ENCODE measurements around the gene PPM1F.
A peak's percentile ranks its signal among the peaks of the same experiment; 100 is the strongest.
"Not testable (repeated sequence)": the region's sequence is repeated elsewhere in the genome, so short reads cannot be mapped to it uniquely, and the experiment has no call there.

PPM1F gene

DNA sequence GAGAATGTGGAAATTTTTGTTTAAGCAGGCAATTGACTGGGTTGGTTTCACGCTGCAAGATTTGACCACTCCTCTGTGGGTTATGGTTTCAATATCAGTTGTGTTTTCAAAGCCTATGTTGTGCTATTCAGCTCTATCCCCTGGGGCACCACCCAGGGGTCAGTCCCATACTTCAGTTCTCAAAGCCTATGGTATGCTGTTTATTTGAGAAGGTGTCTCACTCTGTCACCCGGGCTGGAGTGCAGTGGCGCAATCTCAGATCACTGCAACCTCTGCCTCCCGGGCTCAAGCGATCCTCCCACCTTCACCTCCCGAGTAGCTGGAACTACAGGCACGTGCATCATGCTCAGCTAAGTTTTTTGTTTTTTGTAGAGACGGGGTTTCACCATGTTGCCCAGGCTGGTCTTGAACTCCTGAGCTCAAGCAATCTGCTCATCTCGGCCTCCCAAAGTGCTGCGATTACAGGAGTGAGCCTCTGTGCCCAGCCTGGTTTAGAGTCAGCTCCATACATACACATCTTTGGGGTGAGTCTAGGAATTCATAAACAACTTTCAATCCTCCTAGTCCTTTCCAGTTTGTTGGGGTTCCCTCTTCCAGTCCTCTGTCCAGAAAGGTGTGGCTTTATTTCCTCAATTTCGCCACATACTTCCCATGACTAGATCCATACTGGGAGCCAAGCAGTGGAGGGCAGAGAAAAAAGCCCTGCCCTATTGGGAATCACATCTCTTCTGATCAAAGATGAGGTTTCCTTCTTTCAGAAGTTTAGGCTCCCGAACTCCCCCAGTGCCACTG lies 50.2 kb downstream of the PPM1F start:
- no peaks in the 10 kb centered on the region for H3K9me3 Mint-ChIP-seq
- no peak for DNase-seq
- no peaks in the 10 kb centered on the region for H3K4me1 Mint-ChIP-seq
- H3K36me3 Mint-ChIP-seq: peaks cover 0 to 5% of the 10 kb centered on the region in 2 donors
- no peak overlapping the region for H3K4me3 Mint-ChIP-seq
- no peak overlapping the region for H3K27ac Mint-ChIP-seq
- H3K27me3 Mint-ChIP-seq: no peaks in the 10 kb centered on the region
- peak; percentile 48 to 60 for ATAC-seq (replicated peaks)

DNA sequence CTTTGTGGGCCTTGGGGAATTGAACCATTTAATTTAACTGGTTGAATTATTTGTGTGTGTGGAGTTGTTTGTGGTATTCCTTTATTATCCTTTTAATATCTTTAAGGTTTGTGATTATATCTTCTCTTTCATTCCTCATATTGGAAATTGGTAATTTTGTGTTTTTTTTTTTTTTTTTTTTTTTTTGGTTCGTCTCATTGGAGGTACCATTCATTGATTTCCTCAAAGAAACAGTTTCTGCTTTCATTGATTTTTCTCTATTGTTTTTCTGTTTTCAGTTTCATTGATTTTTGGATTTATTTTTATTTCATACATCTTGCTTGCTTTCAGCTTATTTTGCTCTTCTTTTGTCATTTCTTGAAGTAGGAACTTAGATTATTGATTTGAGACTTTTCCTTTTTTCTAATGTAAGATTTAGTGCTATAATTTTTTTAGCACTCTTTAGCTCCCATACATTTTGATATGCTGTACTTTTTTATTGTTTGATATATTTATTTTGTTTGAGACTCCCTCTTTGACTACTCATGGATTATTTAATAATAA lies 54.2 kb downstream of the PPM1F start:
- Mint-ChIP-seq H3K9me3 (no peaks in the 10 kb centered on the region), H3K27ac (no peak overlapping the region), H3K36me3 (no peaks in the 10 kb centered on the region), H3K4me1 (no peaks in the 10 kb centered on the region), H3K27me3 (no peaks in the 10 kb centered on the region), H3K4me3 (no peak overlapping the region)
- DNase-seq (no peak), ATAC-seq (replicated peaks) (no peak)

DNA sequence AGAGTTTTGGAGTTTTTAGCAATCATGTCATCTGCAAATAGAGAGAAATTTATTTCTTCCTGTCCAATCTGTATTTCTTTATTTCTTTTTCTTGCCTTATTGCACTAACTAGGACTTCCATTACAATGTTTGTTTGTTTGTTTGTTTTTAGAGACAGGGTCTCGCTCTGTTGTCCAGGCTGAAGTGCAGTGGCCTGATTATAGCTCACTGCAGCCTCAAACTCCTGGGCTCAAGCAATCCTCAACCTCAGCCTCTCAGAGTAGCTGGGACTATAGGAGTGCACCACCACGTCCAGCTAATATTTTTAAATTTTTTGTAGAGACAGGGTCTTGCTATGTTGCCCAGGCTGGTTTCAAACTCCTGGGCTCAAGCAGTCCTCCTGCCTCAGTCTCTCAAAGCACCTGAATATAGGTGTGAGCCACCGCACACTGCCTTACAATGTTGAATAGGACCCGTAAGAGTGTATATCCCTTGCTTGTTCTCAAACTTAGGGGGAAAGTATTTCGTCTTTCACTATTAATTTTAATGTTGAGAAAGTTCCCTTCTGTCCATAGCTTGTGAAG lies 55.6 kb downstream of the PPM1F start:
- no peaks in the 10 kb centered on the region for H3K9me3 Mint-ChIP-seq
- DNase-seq (no peak), ATAC-seq (replicated peaks) (no peak)
- H3K36me3 Mint-ChIP-seq: no peaks in the 10 kb centered on the region
- H3K4me1 Mint-ChIP-seq: no peaks in the 10 kb centered on the region
- H3K27me3 Mint-ChIP-seq: no peaks in the 10 kb centered on the region
- no peak overlapping the region for H3K27ac Mint-ChIP-seq
- H3K4me3 Mint-ChIP-seq: no peak overlapping the region

DNA sequence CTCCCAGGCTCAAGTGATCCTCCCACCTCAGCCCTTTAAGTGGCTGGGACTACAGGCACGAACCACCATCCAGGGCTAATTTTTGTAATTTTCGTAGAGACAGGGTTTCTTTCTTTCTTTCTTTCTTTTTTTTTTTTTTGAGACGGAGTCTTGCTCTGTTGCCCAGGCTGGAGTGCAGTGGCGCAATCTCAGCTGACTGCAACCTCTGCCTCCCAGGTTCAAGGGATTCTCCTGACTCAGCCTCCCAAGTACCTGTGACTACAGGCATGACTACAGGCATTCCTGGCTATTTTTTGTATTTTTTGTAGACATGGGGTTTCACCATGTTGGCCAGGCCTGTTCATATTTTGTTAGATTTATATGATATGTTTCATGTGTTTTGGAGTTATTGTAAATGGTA lies 56.4 kb downstream of the PPM1F start:
- ATAC-seq (replicated peaks); DNase-seq; H3K36me3 Mint-ChIP-seq; H3K4me1 Mint-ChIP-seq; H3K27me3 Mint-ChIP-seq; H3K4me3 Mint-ChIP-seq; H3K27ac Mint-ChIP-seq; H3K9me3 Mint-ChIP-seq: not testable (repeated sequence)

DNA sequence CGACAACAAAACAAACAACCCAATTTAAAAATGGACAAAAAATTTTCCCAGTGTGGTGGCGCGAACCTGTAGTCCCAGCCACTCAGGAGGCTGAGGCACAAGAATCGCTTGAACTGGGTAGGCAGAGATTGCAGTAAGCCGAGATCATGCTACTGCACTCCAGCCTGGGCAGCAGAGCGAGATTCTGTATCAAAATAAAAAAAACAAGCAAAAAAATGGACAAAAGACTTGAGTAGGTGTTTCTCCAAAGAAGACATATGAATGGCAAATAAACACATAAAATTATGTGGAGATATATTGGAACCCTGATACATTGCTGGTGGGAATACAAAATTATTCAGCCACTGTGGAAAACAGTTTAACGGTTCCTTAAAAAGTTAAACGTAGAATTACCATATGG lies 57.8 kb downstream of the PPM1F start:
- Mint-ChIP-seq H3K36me3 (no peaks in the 10 kb centered on the region), H3K27ac (no peak overlapping the region), H3K4me1 (no peaks in the 10 kb centered on the region), H3K9me3 (no peaks in the 10 kb centered on the region), H3K4me3 (no peak overlapping the region), H3K27me3 (no peaks in the 10 kb centered on the region)
- ATAC-seq (replicated peaks) (no peak), DNase-seq (no peak)

DNA sequence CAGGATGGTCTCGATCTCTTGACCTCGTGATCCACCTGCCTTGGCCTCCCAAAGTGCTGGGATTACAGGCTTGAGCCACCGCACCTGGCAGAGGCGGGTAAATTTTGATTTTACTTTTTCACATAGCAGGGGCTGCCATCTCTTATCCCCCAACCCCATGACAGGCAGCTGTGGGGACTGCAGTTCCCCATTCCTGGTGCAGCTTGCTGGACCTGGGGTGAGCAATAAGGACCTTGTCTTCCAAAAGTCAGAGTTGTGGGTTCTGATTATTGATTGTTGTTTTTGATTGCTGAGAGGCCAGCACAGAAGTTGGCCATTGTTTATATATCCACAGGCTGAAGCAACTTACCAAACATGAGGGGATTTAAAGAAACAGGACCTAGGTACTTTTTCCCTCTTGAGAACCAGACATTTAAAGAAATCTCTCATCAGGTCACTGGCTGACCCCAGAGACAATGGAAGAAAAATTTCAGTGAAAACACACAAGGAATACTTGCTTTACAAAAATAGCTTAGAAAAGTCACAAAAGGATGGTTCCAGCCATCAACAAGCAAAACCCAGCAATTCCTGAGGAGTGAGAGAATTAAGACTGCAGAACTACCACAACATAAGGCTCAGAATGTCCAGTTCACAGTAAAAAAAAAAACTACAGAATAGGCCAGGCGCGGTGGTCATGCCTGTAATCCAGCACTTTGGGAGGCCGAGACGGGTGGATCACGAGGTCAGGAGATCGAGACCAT lies 63.2 kb downstream of the PPM1F start:
- no peaks in the 10 kb centered on the region for H3K4me1 Mint-ChIP-seq
- no peaks in the 10 kb centered on the region for H3K9me3 Mint-ChIP-seq
- H3K27ac Mint-ChIP-seq: no peak overlapping the region
- no peak for ATAC-seq (replicated peaks)
- no peaks in the 10 kb centered on the region for H3K36me3 Mint-ChIP-seq
- no peak overlapping the region for H3K4me3 Mint-ChIP-seq
- H3K27me3 Mint-ChIP-seq: no peaks in the 10 kb centered on the region
- DNase-seq: no peak

DNA sequence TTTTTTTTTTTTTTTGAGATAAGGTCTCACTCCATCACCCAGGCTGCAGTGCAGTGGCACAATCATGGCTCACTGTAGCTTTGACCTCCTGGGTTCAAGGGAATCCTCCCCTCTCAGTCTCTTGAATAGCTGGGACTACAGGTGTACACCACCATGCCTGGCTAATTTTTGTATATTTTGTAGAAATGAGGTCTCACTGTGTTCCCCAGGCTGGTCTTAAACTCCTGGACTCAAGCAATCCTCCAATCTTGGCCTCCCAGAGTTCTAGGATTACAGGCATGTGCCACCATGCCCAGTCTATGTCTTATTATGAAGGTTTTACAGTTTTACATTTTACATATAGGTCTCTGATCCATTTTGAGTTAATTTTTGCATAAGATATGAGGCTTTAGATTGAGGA lies 64.8 kb downstream of the PPM1F start:
- H3K27ac Mint-ChIP-seq: no peak overlapping the region
- ATAC-seq (replicated peaks): no peak

DNA sequence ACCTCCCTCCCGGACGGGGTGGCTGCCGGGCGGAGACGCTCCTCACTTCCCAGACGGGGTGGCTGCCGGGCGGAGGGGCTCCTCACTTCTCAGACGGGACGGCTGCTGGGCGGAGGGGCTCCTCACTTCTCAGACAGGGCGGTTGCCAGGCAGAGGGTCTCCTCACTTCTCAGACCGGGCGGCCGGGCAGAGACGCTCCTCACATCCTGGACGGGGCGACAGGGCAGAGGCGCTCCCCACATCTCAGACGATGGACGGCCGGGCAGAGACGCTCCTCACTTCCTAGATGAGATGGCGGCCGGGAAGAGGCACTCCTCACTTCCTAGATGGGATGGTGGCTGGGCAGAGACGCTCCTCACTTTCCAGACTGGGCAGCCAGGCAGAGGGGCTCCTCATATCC lies 68.7 kb downstream of the PPM1F start:
- not testable (repeated sequence) for H3K36me3 Mint-ChIP-seq; H3K9me3 Mint-ChIP-seq; ATAC-seq (replicated peaks); DNase-seq; H3K4me1 Mint-ChIP-seq; H3K27me3 Mint-ChIP-seq; H3K4me3 Mint-ChIP-seq; H3K27ac Mint-ChIP-seq

More for the DNA sequence above, 64.8 kb downstream of the PPM1F start:
- Mint-ChIP-seq H3K4me1 (no peaks in the 10 kb centered on the region), H3K4me3 (no peak overlapping the region), H3K27me3 (no peaks in the 10 kb centered on the region), H3K36me3 (no peaks in the 10 kb centered on the region), H3K9me3 (no peaks in the 10 kb centered on the region)
- no peak for DNase-seq

DNA sequence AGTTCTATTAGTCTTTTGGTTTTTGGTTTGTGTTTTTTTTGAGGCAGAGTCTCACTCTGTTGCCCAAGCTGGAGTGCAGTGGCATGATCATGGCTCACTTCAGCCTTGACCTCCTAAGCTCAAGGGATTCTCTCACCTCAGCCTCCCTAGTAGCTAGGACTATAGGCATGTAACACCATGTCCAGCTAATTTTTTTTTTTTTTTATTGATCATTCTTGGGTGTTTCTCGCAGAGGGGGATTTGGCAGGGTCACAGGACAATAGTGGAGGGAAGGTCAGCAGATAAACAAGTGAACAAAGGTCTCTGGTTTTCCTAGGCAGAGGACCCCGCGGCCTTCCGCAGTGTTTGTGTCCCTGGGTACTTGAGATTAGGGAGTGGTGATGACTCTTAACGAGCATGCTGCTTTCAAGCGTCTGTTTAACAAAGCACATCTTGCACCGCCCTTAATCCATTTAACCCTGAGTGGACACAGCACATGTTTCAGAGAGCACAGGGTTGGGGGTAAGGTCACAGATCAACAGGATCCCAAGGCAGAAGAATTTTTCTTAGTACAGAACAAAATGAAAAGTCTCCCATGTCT lies 69.8 kb downstream of the PPM1F start:
- not testable (repeated sequence) for H3K36me3 Mint-ChIP-seq; DNase-seq; ATAC-seq (replicated peaks); H3K27ac Mint-ChIP-seq; H3K9me3 Mint-ChIP-seq; H3K27me3 Mint-ChIP-seq; H3K4me1 Mint-ChIP-seq; H3K4me3 Mint-ChIP-seq

DNA sequence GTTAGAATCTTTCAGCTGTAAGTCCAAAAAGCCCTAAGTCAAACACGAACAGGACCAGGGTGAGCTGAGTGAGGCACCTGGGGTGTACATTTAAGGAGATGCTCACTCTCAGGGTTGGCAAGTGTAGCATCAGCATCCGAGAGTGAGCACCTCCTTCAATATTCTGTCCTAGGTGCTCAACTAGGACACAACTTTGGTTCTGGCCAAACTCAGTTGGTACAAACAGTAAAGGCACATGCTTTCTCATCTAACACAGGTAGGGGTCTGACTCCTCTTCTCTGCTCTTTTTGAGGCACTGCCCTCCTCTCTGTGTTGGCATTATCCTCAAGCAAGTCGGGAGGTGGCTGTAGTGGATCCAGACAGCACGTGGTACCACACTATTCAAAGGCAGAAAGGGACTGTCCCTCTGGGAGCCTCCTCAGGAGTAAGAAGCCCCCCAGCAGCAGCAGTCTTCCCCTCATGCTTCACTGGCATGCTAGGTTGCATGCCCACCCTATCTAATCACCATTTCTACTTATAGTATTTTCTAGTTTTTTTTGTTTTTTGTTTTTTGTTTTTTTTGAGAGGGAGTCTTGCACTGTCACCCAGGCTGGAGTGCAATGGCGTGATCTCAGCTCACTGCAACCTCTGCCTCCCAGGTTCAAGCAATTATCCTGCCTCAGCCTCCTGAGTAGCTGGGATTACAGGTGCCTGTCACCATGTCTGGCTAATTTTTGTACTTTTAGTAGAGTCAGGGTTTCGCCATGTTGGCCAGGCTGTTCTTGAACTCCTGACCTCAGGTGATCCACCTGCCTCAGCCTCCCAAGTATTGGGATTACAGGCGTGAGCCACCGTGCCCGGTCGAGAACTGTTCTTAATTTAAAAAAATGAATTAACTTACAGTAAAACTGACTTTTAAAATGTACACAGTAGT lies 70.6 kb downstream of the PPM1F start:
- ATAC-seq (replicated peaks) (no peak), DNase-seq (no peak)
- Mint-ChIP-seq H3K9me3 (no peaks in the 10 kb centered on the region), H3K27ac (no peak overlapping the region), H3K4me1 (peaks cover 0 to 7% of the 10 kb centered on the region in 2 donors), H3K4me3 (no peak overlapping the region), H3K27me3 (no peaks in the 10 kb centered on the region), H3K36me3 (no peaks in the 10 kb centered on the region)

DNA sequence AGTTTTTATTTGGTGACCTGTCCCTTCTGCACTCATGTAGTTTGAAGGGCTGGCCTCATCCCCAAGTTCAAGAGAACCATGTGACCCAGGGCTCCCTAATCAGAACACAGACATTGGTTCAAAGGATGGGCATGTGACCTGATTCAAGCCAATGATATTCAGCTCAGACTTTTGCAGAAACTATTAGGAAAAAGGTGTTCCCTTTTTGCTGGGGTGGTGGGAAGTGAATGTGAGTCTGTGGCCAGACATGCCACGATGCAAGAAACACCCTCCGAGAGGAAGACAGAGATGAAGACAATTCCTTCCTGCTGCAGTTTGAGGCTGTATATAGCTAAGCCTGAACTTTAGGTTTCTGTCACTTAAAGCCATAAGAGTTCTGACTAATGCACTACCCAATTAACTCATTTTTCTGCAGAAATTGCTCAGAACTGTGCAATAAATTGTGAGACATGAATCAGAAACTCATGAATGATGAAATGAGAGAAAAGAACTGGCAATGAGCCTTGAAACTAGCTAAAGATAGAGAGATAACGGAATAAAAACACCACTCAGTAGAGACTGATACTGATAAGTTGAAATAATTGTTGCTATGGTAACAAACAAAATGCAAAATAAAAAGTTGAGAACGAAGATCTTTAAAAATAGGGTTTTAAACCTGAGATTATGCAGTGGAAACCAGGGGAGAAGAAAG lies 76.0 kb downstream of the PPM1F start:
- peak; percentile 26 for DNase-seq
- peak overlapping the region; percentile 94 for H3K27ac Mint-ChIP-seq
- no peaks in the 10 kb centered on the region for H3K9me3 Mint-ChIP-seq
- peaks cover 0 to 4% of the 10 kb centered on the region in 2 donors for H3K36me3 Mint-ChIP-seq
- peaks cover 14 to 27% of the 10 kb centered on the region in 2 donors for H3K4me1 Mint-ChIP-seq
- ATAC-seq (replicated peaks): peak; percentile 94 to 95
- no peaks in the 10 kb centered on the region for H3K27me3 Mint-ChIP-seq
- H3K4me3 Mint-ChIP-seq: peak overlapping the region; percentile 22 to 32

DNA sequence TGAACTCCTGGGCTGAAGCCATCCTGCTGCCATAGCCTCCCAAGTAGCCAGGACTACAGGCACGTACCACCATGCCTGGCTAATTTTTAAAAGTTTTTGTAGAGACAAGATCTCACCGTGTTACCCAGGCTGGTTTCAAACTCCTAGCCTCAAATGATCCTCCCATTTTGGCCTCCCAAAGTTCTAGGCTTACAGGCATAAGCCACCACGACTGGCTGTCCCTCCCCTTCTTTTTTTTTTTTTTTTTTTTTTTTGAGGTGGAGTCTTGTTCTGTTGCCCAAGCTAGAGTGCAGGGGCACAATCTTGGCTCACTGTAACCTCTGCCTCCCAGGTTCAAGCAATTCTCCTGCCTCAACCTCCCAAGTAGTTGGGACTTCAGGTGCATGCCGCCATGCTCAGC lies 77.7 kb downstream of the PPM1F start:
- not testable (repeated sequence) for H3K27me3 Mint-ChIP-seq; DNase-seq; H3K4me3 Mint-ChIP-seq; H3K9me3 Mint-ChIP-seq; ATAC-seq (replicated peaks); H3K36me3 Mint-ChIP-seq
- H3K4me1 Mint-ChIP-seq: peaks cover 14 to 21% of the 10 kb centered on the region in 2 donors
- peak overlapping the region; percentile 9 for H3K27ac Mint-ChIP-seq

DNA sequence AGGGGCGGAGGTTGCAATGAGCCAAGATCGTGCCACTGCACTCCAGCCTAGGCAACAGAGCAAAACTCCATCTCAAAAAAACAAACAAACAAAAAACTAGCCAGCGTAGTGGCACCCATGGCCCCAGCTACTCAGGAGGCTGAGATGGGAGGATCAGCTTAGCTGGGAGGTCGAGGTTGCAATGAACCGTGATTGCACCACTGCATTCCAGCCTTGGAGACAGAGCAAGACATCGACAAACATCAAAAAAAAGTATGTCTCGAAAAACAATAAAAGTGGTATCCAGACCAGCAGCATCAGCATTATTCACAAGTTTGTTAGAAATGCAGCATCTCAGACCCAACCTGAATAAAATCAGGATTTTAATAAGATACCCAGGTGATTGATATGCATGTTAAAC lies 79.0 kb downstream of the PPM1F start:
- Mint-ChIP-seq H3K4me1 (peaks cover 15 to 25% of the 10 kb centered on the region in 2 donors), H3K27ac (no peak overlapping the region), H3K9me3 (no peaks in the 10 kb centered on the region), H3K27me3 (no peaks in the 10 kb centered on the region), H3K36me3 (peaks cover 1 to 4% of the 10 kb centered on the region in 2 donors), H3K4me3 (no peak overlapping the region)
- ATAC-seq (replicated peaks): no peak
- DNase-seq: no peak
